ENCODE results near the gene THSD4. TPM values are rescaled to one million over a fixed set of nuclear protein-coding genes. Genes with fewer than 3 reads are reported as not detected.
A peak's percentile ranks its signal among the peaks of the same experiment; 100 is the strongest.

Gene THSD4
- total RNA-seq, 4 donors from 2014 or later, result 2.7 to 49.2 (median 15.8) TPM

GRCh38 chr15:71591057-71591456 is 475.8 kb downstream of the THSD4 start:
- no peak for TF ChIP-seq CTCF (IDR thresholded peaks at IDR 0.05)
- no peak for DNase-seq (ENCODE audit: low spot score)
- ATAC-seq (ENCODE audit: low FRiP score), result no peak

GRCh38 chr15:71592203-71592602 is 476.9 kb downstream of the THSD4 start:
- ATAC-seq (ENCODE audit: low FRiP score) (no peak), DNase-seq (ENCODE audit: low spot score) (no peak)
- TF ChIP-seq CTCF (IDR thresholded peaks at IDR 0.05), result no peak

- TF ChIP-seq CTCF (IDR thresholded peaks at IDR 0.05), result no peak
- ATAC-seq (ENCODE audit: low FRiP score) (no peak), DNase-seq (ENCODE audit: low spot score) (no peak)
These were observed 480.7 kb downstream of the THSD4 start for GRCh38 chr15:71595846-71596553.

- no peak for TF ChIP-seq CTCF (IDR thresholded peaks at IDR 0.05)
- DNase-seq (ENCODE audit: low spot score), result no peak
- ATAC-seq (ENCODE audit: low FRiP score), result peak; percentile 47
These were observed 481.4 kb downstream of the THSD4 start for GRCh38 chr15:71596672-71597071.

- no peak for TF ChIP-seq CTCF (IDR thresholded peaks at IDR 0.05)
- no peak for DNase-seq (ENCODE audit: low spot score)
- no peak for ATAC-seq (ENCODE audit: low FRiP score)
These were observed 481.9 kb downstream of the THSD4 start for GRCh38 chr15:71597126-71597525.

- no peak for ATAC-seq (ENCODE audit: low FRiP score)
- TF ChIP-seq CTCF (IDR thresholded peaks at IDR 0.05), result no peak
- DNase-seq (ENCODE audit: low spot score), result no peak
These were observed 482.4 kb downstream of the THSD4 start for GRCh38 chr15:71597637-71598036.

GRCh38 chr15:71598741-71599140 is 483.5 kb downstream of the THSD4 start:
- ATAC-seq (ENCODE audit: low FRiP score), result no peak
- no peak for TF ChIP-seq CTCF (IDR thresholded peaks at IDR 0.05)
- DNase-seq (ENCODE audit: low spot score), result no peak
